ENCODE results near the gene OSBP2.

OSBP2 gene

DNA sequence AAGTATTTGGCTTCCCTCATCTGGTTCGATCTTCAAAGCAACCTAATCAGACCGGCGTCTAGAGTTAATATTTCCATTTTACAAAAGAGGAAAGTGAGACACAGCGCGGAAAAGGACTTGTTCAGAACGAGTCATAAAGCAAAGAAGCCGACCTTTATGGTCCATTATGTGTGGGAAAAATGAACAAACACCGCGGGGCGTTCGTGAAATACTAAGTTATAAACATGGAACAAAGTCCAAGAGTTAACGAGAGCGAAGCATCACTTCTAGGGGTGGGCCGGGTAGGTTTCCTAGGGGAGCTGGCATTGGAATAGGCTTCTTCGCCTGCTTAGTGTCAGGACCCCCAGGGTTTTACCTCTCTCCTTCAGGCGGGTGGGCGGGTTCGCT lies 27.6 kb upstream of the OSBP2 start:
- H3F3A ChIP-seq (ENCODE audit: low read depth), result no peaks in the 10 kb centered on the region
- peak overlapping the region; percentile 96 for H3K4me2 ChIP-seq (ENCODE audit: low read depth, low read length, poor library complexity, severe bottlenecking)
- peak overlapping the region; percentile 60 for H3K9ac ChIP-seq (ENCODE audit: low read depth, low read length, poor library complexity, severe bottlenecking)
- peaks cover 8% of the 10 kb centered on the region for H3K4me1 ChIP-seq (ENCODE audit: insufficient read depth, low read length, poor library complexity, severe bottlenecking)
- H2AFZ ChIP-seq (ENCODE audit: low read length), result peak overlapping the region; percentile 83
- H3K27me3 ChIP-seq (ENCODE audit: insufficient read depth, low read length, poor library complexity, severe bottlenecking), result no peaks in the 10 kb centered on the region
- H3K9me3 ChIP-seq (ENCODE audit: insufficient read depth, low read depth, low read length), result no peaks in the 10 kb centered on the region
- no peak for TF ChIP-seq EZH2phosphoT487 (IDR thresholded peaks at IDR 0.05; ENCODE audit: borderline replicate concordance)
- TF ChIP-seq CTCF (conservative IDR thresholded peaks at IDR 0.05; ENCODE audit: low read length), result no peak
- H4K20me1 ChIP-seq (ENCODE audit: insufficient read depth, low read length, poor library complexity, severe bottlenecking), result no peaks in the 10 kb centered on the region
- H3K4me3 ChIP-seq (ENCODE audit: low read length, poor library complexity, severe bottlenecking), result peak overlapping the region; percentile 83
- H3K36me3 ChIP-seq (ENCODE audit: insufficient read depth, low read length), result no peaks in the 10 kb centered on the region
- H3K9me2 ChIP-seq (replicated peaks; ENCODE audit: low read depth, low read length), result no peaks in the 10 kb centered on the region
- H3K79me2 ChIP-seq (ENCODE audit: insufficient read depth, low read length), result no peaks in the 10 kb centered on the region

- Histone ChIP-seq H3K27me3 (ENCODE audit: insufficient read depth, low read length, poor library complexity, severe bottlenecking) (no peaks in the 10 kb centered on the region), H3K9ac (ENCODE audit: low read depth, low read length, poor library complexity, severe bottlenecking) (peak within 1 kb of the TSS; percentile 60), H2AFZ (ENCODE audit: low read length) (peak within 1 kb of the TSS; percentile 83), H4K20me1 (ENCODE audit: insufficient read depth, low read length, poor library complexity, severe bottlenecking) (no peaks in the 10 kb centered on the region), H3K9me3 (ENCODE audit: insufficient read depth, low read depth, low read length) (no peaks in the 10 kb centered on the region), H3K9me2 (replicated peaks; ENCODE audit: low read depth, low read length) (no peaks in the 10 kb centered on the region), H3K4me1 (ENCODE audit: insufficient read depth, low read length, poor library complexity, severe bottlenecking) (peaks cover 8% of the 10 kb centered on the region), H3K4me2 (ENCODE audit: low read depth, low read length, poor library complexity, severe bottlenecking) (peak within 1 kb of the TSS; percentile 96), H3K36me3 (ENCODE audit: insufficient read depth, low read length) (no peaks in the 10 kb centered on the region), H3F3A (ENCODE audit: low read depth) (no peaks in the 10 kb centered on the region), H3K4me3 (ENCODE audit: low read length, poor library complexity, severe bottlenecking) (peak within 1 kb of the TSS; percentile 83), H3K79me2 (ENCODE audit: insufficient read depth, low read length) (no peaks in the 10 kb centered on the region)
- no peak for TF ChIP-seq EZH2phosphoT487 (IDR thresholded peaks at IDR 0.05; ENCODE audit: borderline replicate concordance)
- peak; percentile 45 for TF ChIP-seq CTCF (conservative IDR thresholded peaks at IDR 0.05; ENCODE audit: low read length)
Measured at GRCh38 chr22:30667494-30668385, 26.9 kb upstream of the OSBP2 start, which contains the start of gene DUSP18. TSS of gene DUSP18 (minus strand) at chr22:30667875. CDS start at chr22:30664003, 3,872 bp downstream.

DNA sequence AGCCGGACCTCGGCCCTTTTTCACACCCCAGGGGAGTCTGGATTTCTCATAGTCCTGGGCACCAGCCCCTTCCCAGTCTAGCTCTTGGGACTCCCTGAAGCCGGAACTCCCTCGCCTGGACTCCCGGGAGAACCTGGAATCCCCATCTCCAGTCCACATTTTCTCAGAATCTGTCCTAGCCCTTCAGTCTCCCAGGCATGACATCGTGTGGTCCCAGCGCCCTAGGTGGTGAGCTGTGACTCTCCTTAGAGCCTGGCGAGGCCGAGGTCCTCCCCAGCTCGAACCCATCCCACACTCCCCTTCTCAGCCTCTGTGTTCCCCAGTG lies 26.3 kb upstream of the OSBP2 start:
- Histone ChIP-seq H3F3A (ENCODE audit: low read depth) (no peaks in the 10 kb centered on the region), H3K79me2 (ENCODE audit: insufficient read depth, low read length) (no peaks in the 10 kb centered on the region), H4K20me1 (ENCODE audit: insufficient read depth, low read length, poor library complexity, severe bottlenecking) (no peaks in the 10 kb centered on the region), H2AFZ (ENCODE audit: low read length) (peak overlapping the region; percentile 83), H3K36me3 (ENCODE audit: insufficient read depth, low read length) (no peaks in the 10 kb centered on the region), H3K4me1 (ENCODE audit: insufficient read depth, low read length, poor library complexity, severe bottlenecking) (peaks cover 8% of the 10 kb centered on the region), H3K4me3 (ENCODE audit: low read length, poor library complexity, severe bottlenecking) (no peak overlapping the region), H3K27me3 (ENCODE audit: insufficient read depth, low read length, poor library complexity, severe bottlenecking) (no peaks in the 10 kb centered on the region), H3K9me3 (ENCODE audit: insufficient read depth, low read depth, low read length) (no peaks in the 10 kb centered on the region), H3K9me2 (replicated peaks; ENCODE audit: low read depth, low read length) (no peaks in the 10 kb centered on the region), H3K4me2 (ENCODE audit: low read depth, low read length, poor library complexity, severe bottlenecking) (peak overlapping the region; percentile 96), H3K9ac (ENCODE audit: low read depth, low read length, poor library complexity, severe bottlenecking) (no peak overlapping the region)
- no peak for TF ChIP-seq EZH2phosphoT487 (IDR thresholded peaks at IDR 0.05; ENCODE audit: borderline replicate concordance)

All from Loucy (cell line).